ELF-1 (cell line): ENCODE measurements around the gene NKX6-1.

Source experiments
- DNase-seq: peaks from one replicate; pipeline ENCODE4 v3.0.0-alpha.2; 2016; ENCODE audit warnings: low read depth, low spot score

NKX6-1 gene

DNA sequence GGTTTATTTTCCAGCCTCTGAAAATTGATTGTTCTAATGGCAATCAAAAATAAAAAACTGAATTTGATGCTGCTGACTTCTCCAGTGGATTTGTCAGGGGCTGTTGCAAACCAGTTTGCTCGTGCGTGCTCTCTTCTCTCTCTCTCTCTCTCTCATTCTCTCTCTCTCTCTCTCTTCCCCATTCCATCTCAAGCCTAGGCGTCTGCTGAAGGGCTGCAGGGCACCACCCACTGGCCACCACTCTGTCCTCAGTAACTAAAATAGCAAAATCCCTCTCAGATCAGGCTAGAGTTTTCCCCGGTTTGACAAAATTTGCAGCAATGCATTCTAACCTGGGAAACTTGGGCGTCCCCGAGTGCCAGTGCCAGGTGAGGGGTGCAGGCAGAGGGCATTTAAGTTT is 19.4 kb downstream of the NKX6-1 start:
- no peak for DNase-seq

- DNase-seq, result no peak
Observed at GRCh38 chr4:84477738-84478137, 21.4 kb downstream of the NKX6-1 start.

DNA sequence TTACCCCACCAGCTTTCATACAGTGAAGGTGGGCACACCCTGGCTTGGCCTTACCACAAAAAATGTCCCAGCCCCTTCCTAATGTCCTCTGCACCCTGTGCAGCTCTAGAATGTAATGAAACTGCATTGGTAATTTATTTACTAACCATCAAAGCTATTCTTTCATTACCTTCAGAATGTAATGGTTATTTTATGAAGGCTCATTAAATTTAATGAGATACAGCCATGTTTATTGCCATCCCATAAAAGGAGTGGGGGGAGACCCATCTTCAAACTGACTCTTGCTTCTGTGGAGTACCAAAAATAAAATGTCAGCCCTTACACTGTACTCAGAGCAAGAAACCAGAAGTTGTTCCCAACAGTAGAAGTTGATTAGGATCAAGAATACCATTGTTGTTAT is 25.0 kb downstream of the NKX6-1 start:
- DNase-seq, result no peak

DNA sequence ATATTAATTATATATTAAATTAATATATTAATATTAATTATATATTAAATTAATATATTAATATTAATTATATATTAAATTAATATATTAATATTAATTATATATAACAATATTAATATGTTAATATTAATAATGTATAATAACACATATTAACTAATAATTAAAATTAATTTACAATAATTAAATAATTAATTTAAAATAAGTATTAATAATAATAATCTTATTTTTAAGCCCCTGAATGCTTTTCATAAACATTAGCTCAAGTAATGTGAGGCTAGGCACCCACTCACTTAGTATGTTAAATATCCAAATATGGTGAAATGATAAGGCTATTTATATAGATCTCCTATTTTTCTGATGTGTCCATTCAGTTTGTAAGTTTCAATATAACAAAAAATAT is 26.9 kb downstream of the NKX6-1 start:
- no peak for DNase-seq

DNA sequence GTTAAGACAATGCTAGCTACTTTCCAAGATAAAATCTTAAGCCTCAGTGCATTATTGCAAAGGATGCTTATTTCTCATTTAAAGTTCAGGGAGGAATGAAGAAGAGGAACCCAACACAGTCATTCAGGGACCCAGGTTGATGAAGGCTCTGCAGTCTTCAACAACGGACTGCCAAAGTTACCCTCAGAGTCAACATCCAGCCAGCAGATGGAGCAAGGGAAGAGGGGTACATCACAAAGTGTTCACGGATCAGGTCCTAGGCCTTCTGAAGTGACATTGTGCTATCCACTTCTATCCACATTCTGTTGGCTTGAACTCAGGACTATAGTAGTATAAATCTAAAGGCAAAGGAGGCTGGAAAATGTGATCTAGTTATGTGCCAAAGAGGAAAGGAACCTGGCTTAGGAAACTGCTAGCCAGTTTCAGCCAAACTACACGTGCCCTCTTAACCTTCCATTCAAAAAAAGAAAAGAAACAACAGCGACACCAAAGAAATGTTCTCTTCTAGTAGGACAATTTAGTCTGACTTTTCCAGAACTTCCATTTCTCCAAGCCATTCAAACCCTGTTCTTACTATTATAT is 28.8 kb downstream of the NKX6-1 start:
- peak; percentile 27 for DNase-seq

GRCh38 chr4:84467601-84468000 is 31.5 kb downstream of the NKX6-1 start:
- DNase-seq, result no peak

GRCh38 chr4:84459783-84460182 is 39.3 kb downstream of the NKX6-1 start:
- no peak for DNase-seq

- no peak for DNase-seq
Observed at GRCh38 chr4:84456157-84456556, 42.9 kb downstream of the NKX6-1 start.

- no peak for DNase-seq
Observed at GRCh38 chr4:84455697-84456096, 43.4 kb downstream of the NKX6-1 start.

- DNase-seq, result no peak
Observed at GRCh38 chr4:84451546-84451945, 47.5 kb downstream of the NKX6-1 start.

- DNase-seq, result no peak
Observed at GRCh38 chr4:84443523-84443922, 55.6 kb downstream of the NKX6-1 start.

GRCh38 chr4:84442778-84443177 is 56.3 kb downstream of the NKX6-1 start:
- DNase-seq, result no peak
